GM23248 (cell line): ENCODE data around the gene ANKLE2.

ENCODE experiments used
- EZH2 ChIP-seq: fragments of 200-600 bp; sonication (generic); IDR thresholded peaks from 2 replicates; pipeline ENCODE4 v1.6.1; 2018; ENCODE audit warnings: antibody characterized with exemption, mild to moderate bottlenecking; ENCODE audit not compliant: insufficient read depth, poor library complexity, severe bottlenecking
- EZH2phosphoT487 ChIP-seq: fragments of 200-600 bp; sonication (generic); IDR thresholded peaks from 2 replicates; pipeline ENCODE4 v1.6.1; 2018; ENCODE audit warnings: antibody characterized with exemption, moderate library complexity, mild to moderate bottlenecking, low read depth; ENCODE audit not compliant: insufficient read depth

- TF ChIP-seq EZH2 (no peak), EZH2phosphoT487 (no peak)
Observed at GRCh38 chr12:132779781-132780353, 18.2 kb upstream of the ANKLE2 start.
